Hepatocyte (in vitro differentiated cells): ENCODE measurements around the gene TRAF3.

Experiments used
- CTCF ChIP-seq: fragments of 200-600 bp; sonication (generic); IDR thresholded peaks from 2 replicates; pipeline ENCODE4 v1.5.1; 2016; ENCODE audit warnings: antibody characterized with exemption, mild to moderate bottlenecking; ENCODE audit not compliant: poor library complexity
- EZH2 ChIP-seq: fragments of 200-600 bp; sonication (generic); IDR thresholded peaks from 2 replicates; pipeline ENCODE4 v1.6.1; 2016; ENCODE audit warnings: antibody characterized with exemption, mild to moderate bottlenecking, borderline replicate concordance
- EZH2phosphoT487 ChIP-seq: fragments of 200-600 bp; sonication (generic); IDR thresholded peaks from one replicate; pipeline ENCODE4 v1.6.1; 2018; ENCODE audit warnings: antibody characterized with exemption, mild to moderate bottlenecking, low read depth, moderate library complexity; ENCODE audit not compliant: unreplicated experiment, severe bottlenecking

GRCh38 chr14:102799684-102800562 is 22.7 kb downstream of the TRAF3 start:
- TF ChIP-seq EZH2 (no peak), CTCF (no peak), EZH2phosphoT487 (no peak)
